Kidney (tissue), 14 donors: Measurements from ENCODE around the gene DSG2. TPM values are rescaled to one million over a fixed set of nuclear protein-coding genes. Genes with fewer than 3 reads are reported as not detected.
A peak's percentile ranks its signal among the peaks of the same experiment; 100 is the strongest.

Experiments
- DNase-seq, 5 donors: peaks; one replicate each; pipeline ENCODE4 v3.0.0-alpha.2; 2013 to 2020
- FAIRE-seq: peaks from 2 replicates; lab custom pipeline; 2012; peaks lifted over from hg19 to GRCh38; lab: Jason Lieb, UNC
- H3K27ac ChIP-seq, 2 donors: one replicate each; pipeline ENCODE4 v1.7.0; 2013; ENCODE audit warnings: low read depth in 2 of 2, low read length in 2 of 2, inconsistent platforms in 1 of 2
- H3K27me3 ChIP-seq: one replicate; pipeline ENCODE4 v1.7.1; 2013; ENCODE audit warnings: low read length, inconsistent platforms; ENCODE audit not compliant: control insufficient read depth, insufficient read depth
- H3K36me3 ChIP-seq, 3 donors: one replicate each; pipeline versions ENCODE4 v1.7.0 to v1.7.1; 2013; ENCODE audit warnings: low read length in 3 of 3, control low read depth in 1 of 3, inconsistent platforms in 1 of 3; ENCODE audit not compliant: insufficient read depth in 3 of 3, control insufficient read depth in 2 of 3
- H3K4me1 ChIP-seq, 3 donors: one replicate each; pipeline versions ENCODE4 v1.7.0 to v1.7.1; 2013; ENCODE audit warnings: low read length in 3 of 3, inconsistent platforms in 1 of 3, low read depth in 1 of 3; ENCODE audit not compliant: control insufficient read depth in 2 of 3, insufficient read depth in 2 of 3
- H3K4me3 ChIP-seq, 3 donors: one replicate each; pipeline versions ENCODE4 v1.7.0 to v1.8.1; 2013; ENCODE audit warnings: low read length in 3 of 3, control low read depth in 1 of 3, inconsistent platforms in 1 of 3
- H3K9ac ChIP-seq, 3 donors: one replicate each; pipeline versions ENCODE4 v1.7.0 to v1.7.1; 2013; ENCODE audit warnings: low read length in 3 of 3, control low read depth in 1 of 3, inconsistent platforms in 1 of 3
- H3K9me3 ChIP-seq, 3 donors: one replicate each; pipeline versions ENCODE4 v1.7.0 to v1.7.1; 2013; ENCODE audit warnings: low read length in 3 of 3, control low read depth in 1 of 3, inconsistent platforms in 1 of 3; ENCODE audit not compliant: control insufficient read depth in 2 of 3, insufficient read depth in 1 of 3
- CTCF ChIP-seq: IDR thresholded peaks from 3 replicates; pipeline ENCODE4 v1.5.1; 2012; ENCODE audit warnings: mild to moderate bottlenecking, moderate library complexity, borderline replicate concordance; ENCODE audit not compliant: insufficient read depth; ENCODE audit errors: extremely low read depth
- intact Hi-C: fragments of 100-400 bp; cut with DNase I; formaldehyde crosslinking; loops from one replicate; pipeline ENCODE4 v1.11.1; 2022
- polyA plus RNA-seq: library from polyadenylated mRNA; stranded (reverse); fragments of 350-450 nt; fragmentation: Illumina TruSeq; extraction: RNeasy Lipid Tissue Mini Kit (QIAGEN cat#74804); gene quantifications from one replicate; pipeline ENCODE4 v1.2.3, GENCODE V29; 2014; ENCODE audit warnings: low read depth, low replicate concordance; ENCODE audit not compliant: insufficient read depth
- total RNA-seq: library from RNA; stranded (reverse); fragmentation: NEBNext Ultra II Directional; extraction: Animal tissue kit (Norgen Biotek cat#: 25700); gene quantifications from one replicate; pipeline ENCODE4 v1.2.1, GENCODE V29; 2021
- donor health status: control.
- donor health status: control.
- donor health status: control.
- donor health status: control.
- donor health status: control.
- donor health status: DM: yes; HTN: yes; CAD: no.
- donor health status: Normal renal cell carcinoma (clear cell type).

Gene DSG2
- total and polyA plus RNA-seq, 2 donors from 2014 or later: 20.5 to 63.0 TPM

- no peaks in the 10 kb centered on the region for H3K27me3 ChIP-seq
- DNase-seq (peak in 2 of 5 donors; percentile 24 to 51), FAIRE-seq (no peak)
- no peak for TF ChIP-seq CTCF
- H3K36me3 ChIP-seq: no peaks in the 10 kb centered on the region
- no peak overlapping the region for H3K9ac ChIP-seq
- no peaks in the 10 kb centered on the region for H3K9me3 ChIP-seq
- no peak overlapping the region for H3K4me3 ChIP-seq
- intact Hi-C loops: no loop called here
- H3K27ac ChIP-seq: no peak overlapping the region
- no peaks in the 10 kb centered on the region for H3K4me1 ChIP-seq
Measured at GRCh38 chr18:31581498-31582197, 83.7 kb downstream of the DSG2 start.

- Histone ChIP-seq H3K4me3 (no peak overlapping the region), H3K4me1 (no peaks in the 10 kb centered on the region), H3K9me3 (no peaks in the 10 kb centered on the region), H3K27ac (no peak overlapping the region), H3K36me3 (no peaks in the 10 kb centered on the region), H3K27me3 (no peaks in the 10 kb centered on the region), H3K9ac (no peak overlapping the region)
- DNase-seq (no peak), FAIRE-seq (no peak)
- TF ChIP-seq CTCF: no peak
- intact Hi-C loops: no loop called here
Measured at GRCh38 chr18:31583185-31583854, 85.3 kb downstream of the DSG2 start.

- H3K4me1 ChIP-seq: no peaks in the 10 kb centered on the region
- no peak overlapping the region for H3K9ac ChIP-seq
- no peak overlapping the region for H3K4me3 ChIP-seq
- FAIRE-seq: no peak
- H3K9me3 ChIP-seq: no peaks in the 10 kb centered on the region
- intact Hi-C loops: no loop called here
- TF ChIP-seq CTCF: no peak
- no peak overlapping the region for H3K27ac ChIP-seq
- H3K36me3 ChIP-seq: no peaks in the 10 kb centered on the region
- DNase-seq: no peak
- H3K27me3 ChIP-seq: no peaks in the 10 kb centered on the region
Measured at GRCh38 chr18:31585991-31586390, 88.0 kb downstream of the DSG2 start.
